Urinary bladder (tissue), 4 donors: ENCODE data around the gene HNRNPF. TPM values are rescaled to one million over a fixed set of nuclear protein-coding genes. Genes with fewer than 3 reads are reported as not detected.
"Not testable (repeated sequence)": the region's sequence is repeated elsewhere in the genome, so short reads cannot be mapped to it uniquely, and the experiment has no call there.

Experiments used
- DNase-seq: peaks from one replicate; pipeline ENCODE4 v3.0.0-alpha.2; 2015; ENCODE audit errors: extremely low spot score
- H3K27ac ChIP-seq: one replicate; pipeline ENCODE4 v1.5.1; 2013; ENCODE audit warnings: low read depth, mild to moderate bottlenecking, moderate library complexity
- H3K36me3 ChIP-seq: one replicate; pipeline ENCODE4 v1.6.1; 2013; ENCODE audit warnings: mild to moderate bottlenecking, moderate library complexity; ENCODE audit not compliant: insufficient read depth
- H3K4me1 ChIP-seq: one replicate; pipeline ENCODE4 v1.6.1; 2013; ENCODE audit warnings: mild to moderate bottlenecking, moderate library complexity; ENCODE audit not compliant: insufficient read depth
- H3K4me3 ChIP-seq: one replicate; pipeline ENCODE4 v1.5.1; 2013; ENCODE audit warnings: low read depth, low read length
- WGBS: extraction: QIAGEN DNeasy Blood & Tissue Kit; methylation state at CpG from one replicate; pipeline ENCODE4 v1.1.7; 2013; 5-methylcytosine and 5-hydroxymethylcytosine counted together
- polyA plus RNA-seq: library from polyadenylated mRNA; stranded (reverse); fragments of 200-250 nt; gene quantifications from one replicate; pipeline ENCODE4 v1.2.3, GENCODE V29; 2013
- total RNA-seq: library from RNA; depleted of rRNA; stranded (reverse); fragments of >200 nt; gene quantifications from one replicate; pipeline ENCODE4 v1.2.3, GENCODE V29; 2014
- donor health status: healthy with polysubstance abuse.
- donor health status: healthy.

The HNRNPF gene
- total RNA-seq, result 119 TPM
- polyA plus RNA-seq, result 174 TPM

GRCh38 chr10:43408710-43409384 lies at the start of gene HNRNPF:
Gene HNRNPF (minus strand): TSS chr10:43409186. CDS start chr10:43387884, 21,302 bp downstream.
- Histone ChIP-seq H3K4me1 (peaks cover 4% of the 10 kb centered on the region), H3K4me3 (peak within 1 kb of the TSS; percentile 91), H3K36me3 (no peaks in the 10 kb centered on the region), H3K27ac (peak within 1 kb of the TSS; percentile 100)
- WGBS, result under 1% methylated on average over 68 of the region's 68 CpGs
- DNase-seq, result peak; percentile 91

DNA sequence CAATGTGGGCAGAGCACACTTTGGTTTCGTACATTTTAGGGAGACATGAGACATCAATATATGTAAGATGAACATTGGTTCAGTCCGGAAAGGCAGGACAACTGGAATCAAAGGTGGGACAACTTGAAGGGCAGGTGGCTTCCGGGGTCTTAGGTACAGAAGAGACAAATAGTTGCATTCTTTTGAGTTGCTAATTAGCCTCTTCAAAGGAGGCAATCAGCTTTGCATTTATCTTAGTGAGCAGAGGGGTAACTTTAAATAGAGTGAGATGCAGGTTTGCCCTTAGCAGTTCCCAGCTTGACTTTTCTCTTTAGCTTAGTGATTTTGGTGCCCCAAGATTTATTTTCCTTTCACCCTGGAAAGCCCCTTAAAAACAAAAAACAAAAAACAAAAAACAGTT lies 49.2 kb upstream of the HNRNPF start:
- H3K27ac ChIP-seq, result no peak overlapping the region
- no peak for DNase-seq
- H3K36me3 ChIP-seq, result no peaks in the 10 kb centered on the region
- WGBS, result 72% methylated on average over 3 of the region's 3 CpGs
- H3K4me1 ChIP-seq, result peaks cover 4% of the 10 kb centered on the region
- H3K4me3 ChIP-seq, result no peak overlapping the region

DNA sequence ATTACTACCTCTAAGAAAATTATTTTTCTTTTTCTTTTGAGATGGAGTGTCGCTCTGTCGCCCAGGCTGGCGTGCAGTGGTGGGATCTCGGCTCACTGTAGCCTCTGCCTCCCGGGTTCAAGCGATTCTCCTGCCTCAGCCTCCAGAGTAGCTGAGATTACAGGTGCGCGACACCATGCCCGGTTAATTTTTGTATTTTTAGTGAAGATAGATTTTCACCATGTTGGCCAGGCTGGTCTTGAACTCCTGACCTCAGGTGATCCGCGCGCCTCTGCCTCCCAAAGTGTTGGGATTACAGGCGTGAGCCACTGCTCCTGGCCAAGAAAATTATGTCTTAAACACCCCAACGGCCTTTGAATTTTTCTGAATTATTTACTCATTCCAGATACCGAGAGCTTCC lies 47.6 kb upstream of the HNRNPF start:
- DNase-seq, H3K4me3 ChIP-seq, H3K36me3 ChIP-seq, H3K27ac ChIP-seq, H3K4me1 ChIP-seq: not testable (repeated sequence)
- 97% methylated on average over 15 of the region's 15 CpGs for WGBS

DNA sequence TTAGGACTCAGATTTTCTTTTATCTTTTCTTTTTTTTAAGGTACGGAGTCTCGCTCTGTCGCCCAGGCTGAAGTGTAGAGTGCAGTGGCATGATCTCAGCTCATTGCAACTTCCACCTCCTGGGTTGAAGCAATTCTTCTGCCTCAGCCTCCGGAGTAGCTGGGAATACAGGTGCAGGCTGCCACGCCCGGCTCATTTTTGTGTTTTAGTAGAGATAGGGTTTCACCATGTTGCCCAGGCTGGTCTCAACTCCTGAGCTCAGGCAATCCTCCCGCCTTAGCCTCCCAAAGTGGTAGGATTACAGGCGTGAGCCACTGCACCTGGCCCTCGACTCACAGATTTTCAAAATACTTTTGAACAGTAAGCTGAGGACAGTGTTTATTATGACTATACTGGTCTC lies 45.0 kb upstream of the HNRNPF start:
- not testable (repeated sequence) for H3K27ac ChIP-seq, H3K36me3 ChIP-seq, H3K4me1 ChIP-seq, DNase-seq, H3K4me3 ChIP-seq
- WGBS, result 90% methylated on average over 9 of the region's 9 CpGs

DNA sequence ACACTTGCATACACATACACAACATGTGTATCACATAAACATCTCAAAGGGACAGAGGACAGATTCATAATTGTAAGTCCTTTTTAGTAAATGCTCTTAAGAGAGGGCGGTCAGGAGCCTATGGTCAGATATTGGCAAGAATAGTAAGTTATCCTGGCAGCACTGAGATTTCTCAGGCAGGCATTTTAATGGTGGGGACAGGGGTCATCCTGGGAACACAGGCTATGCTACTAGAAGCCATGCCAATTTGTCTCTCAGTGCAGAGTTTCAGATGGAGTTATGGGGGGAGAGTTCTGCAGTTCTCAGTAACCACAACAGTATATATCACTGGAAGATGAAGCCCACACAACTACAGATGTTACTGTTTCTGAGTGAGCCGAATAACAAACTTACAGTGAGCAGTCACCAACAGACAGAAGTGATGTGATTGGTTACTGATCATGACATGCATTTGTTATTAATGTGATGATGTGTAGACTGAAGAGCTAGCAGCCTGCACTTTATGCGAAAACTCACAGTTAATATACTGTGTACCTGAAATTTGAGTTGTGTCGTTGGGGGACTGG lies 44.4 kb upstream of the HNRNPF start:
- no peak overlapping the region for H3K27ac ChIP-seq
- no peak for DNase-seq

GRCh38 chr10:43452356-43452914 lies 43.4 kb upstream of the HNRNPF start:
- Histone ChIP-seq H3K4me1 (peaks cover 4% of the 10 kb centered on the region), H3K36me3 (no peaks in the 10 kb centered on the region), H3K4me3 (no peak overlapping the region), H3K27ac (no peak overlapping the region)
- DNase-seq, result no peak
- 65% methylated on average over 4 of the region's 4 CpGs for WGBS

More for the DNA sequence above, 44.4 kb upstream of the HNRNPF start:
- Histone ChIP-seq H3K36me3 (no peaks in the 10 kb centered on the region), H3K4me3 (no peak overlapping the region), H3K4me1 (peaks cover 4% of the 10 kb centered on the region)
- 73% methylated on average over 4 of the region's 4 CpGs for WGBS

- DNase-seq, result no peak
- Histone ChIP-seq H3K27ac (no peak overlapping the region), H3K4me3 (no peak overlapping the region), H3K36me3 (no peaks in the 10 kb centered on the region), H3K4me1 (no peaks in the 10 kb centered on the region)
- 86% methylated on average over 2 of the region's 2 CpGs for WGBS
These were observed 39.8 kb upstream of the HNRNPF start for GRCh38 chr10:43448742-43449141.

GRCh38 chr10:43446219-43447017 lies 37.4 kb upstream of the HNRNPF start:
- not testable (repeated sequence) for DNase-seq, H3K36me3 ChIP-seq, H3K4me3 ChIP-seq, H3K27ac ChIP-seq, H3K4me1 ChIP-seq
- WGBS, result 96% methylated on average over 53 of the region's 53 CpGs

- Histone ChIP-seq H3K4me3 (no peak overlapping the region), H3K36me3 (no peaks in the 10 kb centered on the region), H3K4me1 (no peaks in the 10 kb centered on the region), H3K27ac (no peak overlapping the region)
- WGBS, result 91% methylated on average over 2 of the region's 2 CpGs
- DNase-seq, result no peak
These were observed 36.0 kb upstream of the HNRNPF start for GRCh38 chr10:43444897-43445466.

DNA sequence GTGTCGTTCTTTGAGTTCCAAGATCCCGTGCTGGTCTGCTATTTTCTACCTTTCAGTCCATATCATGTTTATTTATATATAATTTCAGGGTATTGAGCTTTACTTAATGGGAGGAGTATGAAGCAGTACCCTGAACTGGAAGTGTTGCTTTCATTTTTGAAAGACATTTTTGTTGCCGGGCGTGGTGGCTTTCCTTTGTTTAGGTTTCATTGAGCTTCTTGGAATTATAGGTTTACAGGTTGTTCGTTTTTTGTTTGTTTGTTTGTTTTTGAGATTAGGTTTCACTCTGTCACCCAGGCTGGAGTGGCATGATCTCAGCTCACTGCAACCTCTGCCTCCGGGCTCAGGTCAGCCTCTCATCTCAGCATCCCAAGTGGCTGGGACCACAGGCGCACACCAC lies 35.3 kb upstream of the HNRNPF start:
- DNase-seq, result no peak
- H3K4me3 ChIP-seq, result no peak overlapping the region
- WGBS, result 84% methylated on average over 7 of the region's 7 CpGs
- no peak overlapping the region for H3K27ac ChIP-seq
- no peaks in the 10 kb centered on the region for H3K36me3 ChIP-seq
- no peaks in the 10 kb centered on the region for H3K4me1 ChIP-seq

DNA sequence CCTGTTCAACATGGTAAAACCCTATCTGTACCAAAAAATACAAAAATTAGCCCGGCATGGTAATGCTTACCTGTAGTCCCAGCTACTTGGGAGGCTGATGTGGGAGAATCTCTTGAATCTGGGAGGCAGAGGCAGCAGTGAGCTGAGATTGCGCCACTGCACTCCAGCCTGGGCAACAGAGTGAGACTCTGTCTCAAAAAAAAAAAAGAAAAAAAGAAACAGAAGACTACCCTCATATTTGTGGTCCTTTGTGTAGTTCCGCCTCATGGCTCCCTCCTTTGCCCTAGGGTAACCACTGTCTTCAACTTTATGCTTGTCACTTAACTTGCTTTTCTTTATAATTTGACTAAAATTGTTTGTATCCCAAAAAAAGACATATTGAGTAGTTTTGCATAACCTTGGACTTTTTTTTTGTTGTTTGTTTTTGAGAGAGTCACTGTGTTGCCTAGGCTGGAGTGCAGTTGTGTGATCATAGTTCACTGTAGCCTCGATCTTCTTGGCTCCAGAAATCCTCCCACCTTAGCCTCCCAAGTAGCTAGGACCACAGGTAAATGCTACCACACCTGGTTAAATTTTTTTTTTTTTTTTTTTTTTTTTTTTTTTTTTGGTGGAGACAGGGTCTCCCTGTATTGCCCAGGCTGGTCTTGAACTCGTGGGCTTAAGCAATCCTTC lies 31.6 kb upstream of the HNRNPF start:
- 86% methylated on average over 5 of the region's 5 CpGs for WGBS
- Histone ChIP-seq H3K4me1 (no peaks in the 10 kb centered on the region), H3K4me3 (no peak overlapping the region), H3K36me3 (no peaks in the 10 kb centered on the region), H3K27ac (no peak overlapping the region)
- DNase-seq, result no peak

DNA sequence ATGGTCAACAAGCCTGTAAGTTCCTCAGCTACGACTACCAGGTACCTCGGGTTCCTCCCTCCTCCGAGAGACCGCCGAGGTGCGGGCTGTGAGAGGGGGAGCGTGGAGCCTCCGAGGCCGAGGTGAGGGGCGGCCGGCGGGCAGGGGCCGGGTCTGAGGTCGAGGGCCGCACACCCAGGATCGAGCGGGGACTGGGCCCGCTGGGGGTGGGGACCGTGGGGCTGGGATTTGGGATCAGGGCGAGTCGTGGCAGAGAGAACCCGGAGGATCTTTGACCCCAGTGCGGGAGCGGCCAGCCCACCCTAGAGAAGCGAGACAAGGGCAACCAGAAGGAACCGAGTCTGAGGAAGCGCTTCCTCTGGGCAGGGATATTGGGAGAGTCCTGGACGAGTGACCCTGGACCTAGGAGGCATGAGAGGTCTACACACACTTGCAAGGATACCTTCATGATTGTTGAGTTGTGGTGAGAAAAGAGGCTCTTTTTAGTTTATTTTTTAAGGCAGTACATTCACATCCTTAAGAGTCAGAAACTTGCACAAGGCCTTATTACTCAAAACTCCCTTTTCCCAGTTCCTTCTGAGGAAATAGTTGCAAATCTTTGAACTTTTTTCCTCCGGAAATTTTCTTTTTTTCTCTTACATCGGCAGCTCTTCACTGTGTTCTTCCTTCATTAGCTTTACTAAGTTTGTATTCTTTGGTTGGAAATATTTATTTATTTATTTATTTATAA lies 28.3 kb upstream of the HNRNPF start:
- DNase-seq, result no peak
- Histone ChIP-seq H3K36me3 (no peaks in the 10 kb centered on the region), H3K27ac (peak overlapping the region; percentile 96), H3K4me3 (peak overlapping the region; percentile 64), H3K4me1 (no peaks in the 10 kb centered on the region)
- WGBS, result 6% methylated on average over 30 of the region's 30 CpGs
